Mesendoderm (in vitro differentiated cells): Measurements from ENCODE around the gene RSL24D1.

Experiments used
- DNase-seq: peaks from one replicate; pipeline ENCODE4 v3.0.0; 2013
- H2AK5ac ChIP-seq: 2 replicates; pipeline ENCODE4 v1.6.1; 2013; ENCODE audit warnings: low read length, inconsistent platforms
- H2BK120ac ChIP-seq: 2 replicates; pipeline ENCODE4 v1.6.1; 2013; ENCODE audit warnings: low read depth, mild to moderate bottlenecking, low read length, moderate library complexity, mixed read lengths
- H2BK15ac ChIP-seq: replicated peaks from 2 replicates; pipeline ENCODE4 v1.6.1; 2013; ENCODE audit warnings: low read depth, mild to moderate bottlenecking, moderate library complexity
- H2BK5ac ChIP-seq: 2 replicates; pipeline ENCODE4 v1.6.1; 2013; ENCODE audit warnings: low read length, inconsistent platforms
- H3K18ac ChIP-seq: 2 replicates; pipeline ENCODE4 v1.6.1; 2013; ENCODE audit warnings: mild to moderate bottlenecking, low read length, mixed read lengths
- H3K23ac ChIP-seq: one replicate; pipeline ENCODE4 v1.6.1; 2013; ENCODE audit warnings: low read length
- H3K27ac ChIP-seq: 2 replicates; pipeline ENCODE4 v1.5.1; 2013; ENCODE audit warnings: low read depth, mild to moderate bottlenecking, inconsistent platforms, low read length, moderate library complexity
- H3K27me3 ChIP-seq: 2 replicates; pipeline ENCODE4 v1.6.1; 2013; ENCODE audit warnings: low read length, control low read depth, mild to moderate bottlenecking, inconsistent platforms; ENCODE audit not compliant: insufficient read depth, poor library complexity
- H3K36me3 ChIP-seq: 2 replicates; pipeline ENCODE4 v1.6.1; 2013; ENCODE audit warnings: low read length, inconsistent platforms; ENCODE audit not compliant: control insufficient read depth, insufficient read depth
- H3K4ac ChIP-seq: one replicate; pipeline ENCODE4 v1.6.1; 2013; ENCODE audit warnings: low read depth, mild to moderate bottlenecking, low read length, moderate library complexity
- H3K4me1 ChIP-seq: 2 replicates; pipeline ENCODE4 v1.6.1; 2013; ENCODE audit warnings: low read depth, low read length, inconsistent platforms; ENCODE audit not compliant: control insufficient read depth
- H3K4me2 ChIP-seq: 2 replicates; pipeline ENCODE4 v1.6.1; 2013; ENCODE audit warnings: low read length
- H3K4me3 ChIP-seq: 2 replicates; pipeline ENCODE4 v1.5.1; 2013; ENCODE audit warnings: mild to moderate bottlenecking, low read length
- H3K56ac ChIP-seq: one replicate; pipeline ENCODE4 v1.6.1; 2013; ENCODE audit warnings: low read length
- H3K79me1 ChIP-seq: 2 replicates; pipeline ENCODE4 v1.6.1; 2013; ENCODE audit warnings: low read length, inconsistent platforms
- H3K79me2 ChIP-seq: 2 replicates; pipeline ENCODE4 v1.6.1; 2013; ENCODE audit warnings: mild to moderate bottlenecking, low read length; ENCODE audit not compliant: control insufficient read depth, insufficient read depth
- H3K9ac ChIP-seq: 2 replicates; pipeline ENCODE4 v1.6.1; 2013; ENCODE audit warnings: low read length, inconsistent platforms
- H4K5ac ChIP-seq: one replicate; pipeline ENCODE4 v1.6.1; 2013; ENCODE audit warnings: low read length
- H4K8ac ChIP-seq: one replicate; pipeline ENCODE4 v1.6.1; 2013; ENCODE audit warnings: low read depth, mild to moderate bottlenecking, control low read depth, low read length, moderate library complexity
- WGBS: extraction: QIAGEN DNeasy Blood & Tissue Kit; methylation state at CpG from one replicate; pipeline ENCODE4 v1.1.7; 2013; ENCODE audit warnings: low lambda C conversion rate, missing lambda C conversion rate; ENCODE audit not compliant: insufficient coverage; ENCODE audit errors: extremely low coverage; 5-methylcytosine and 5-hydroxymethylcytosine counted together

RSL24D1 gene

GRCh38 chr15:55183679-55184078, 13.1 kb downstream of the RSL24D1 start:
- Histone ChIP-seq H3K4me2 (no peak overlapping the region), H2BK120ac (no peak overlapping the region), H3K79me2 (peaks cover 9% of the 10 kb centered on the region), H3K9ac (no peak overlapping the region), H3K36me3 (no peaks in the 10 kb centered on the region), H3K56ac (no peak overlapping the region), H2AK5ac (no peak overlapping the region), H3K27ac (no peak overlapping the region), H2BK5ac (no peak overlapping the region), H3K18ac (no peak overlapping the region), H3K79me1 (peaks cover 4% of the 10 kb centered on the region), H2BK15ac (no peak overlapping the region), H3K4me1 (no peaks in the 10 kb centered on the region), H3K23ac (no peak overlapping the region), H3K4ac (no peak overlapping the region), H3K4me3 (no peak overlapping the region), H3K27me3 (no peaks in the 10 kb centered on the region), H4K8ac (no peak overlapping the region), H4K5ac (no peak overlapping the region)
- DNase-seq = no peak
- no CpG with 5 or more reads among the region's 2 CpGs for WGBS

- H3K4me2 ChIP-seq = no peak overlapping the region
- H2BK5ac ChIP-seq = no peak overlapping the region
- no peaks in the 10 kb centered on the region for H3K4me1 ChIP-seq
- H4K8ac ChIP-seq = no peak overlapping the region
- DNase-seq = no peak
- no peaks in the 10 kb centered on the region for H3K79me2 ChIP-seq
- H3K27me3 ChIP-seq = no peaks in the 10 kb centered on the region
- H3K79me1 ChIP-seq = no peaks in the 10 kb centered on the region
- H3K36me3 ChIP-seq = no peaks in the 10 kb centered on the region
- no peak overlapping the region for H3K4me3 ChIP-seq
- H3K23ac ChIP-seq = no peak overlapping the region
- no peak overlapping the region for H3K18ac ChIP-seq
- no peak overlapping the region for H3K56ac ChIP-seq
- H2BK120ac ChIP-seq = no peak overlapping the region
- H4K5ac ChIP-seq = no peak overlapping the region
- H3K4ac ChIP-seq = no peak overlapping the region
- H2AK5ac ChIP-seq = no peak overlapping the region
- no peak overlapping the region for H3K9ac ChIP-seq
- H3K27ac ChIP-seq = no peak overlapping the region
- H2BK15ac ChIP-seq = no peak overlapping the region
Measured at GRCh38 chr15:55179141-55179540, 17.6 kb downstream of the RSL24D1 start.

GRCh38 chr15:55170361-55170760, 26.4 kb downstream of the RSL24D1 start:
- no peaks in the 10 kb centered on the region for H3K79me2 ChIP-seq
- no peak overlapping the region for H3K4ac ChIP-seq
- H3K4me3 ChIP-seq = no peak overlapping the region
- no peak overlapping the region for H2AK5ac ChIP-seq
- WGBS = no CpG with 5 or more reads among the region's 4 CpGs
- H3K4me1 ChIP-seq = no peaks in the 10 kb centered on the region
- H2BK15ac ChIP-seq = no peak overlapping the region
- H3K4me2 ChIP-seq = no peak overlapping the region
- H3K18ac ChIP-seq = no peak overlapping the region
- no peak overlapping the region for H4K8ac ChIP-seq
- H3K27ac ChIP-seq = no peak overlapping the region
- no peaks in the 10 kb centered on the region for H3K79me1 ChIP-seq
- no peak overlapping the region for H2BK120ac ChIP-seq
- no peak overlapping the region for H2BK5ac ChIP-seq
- H4K5ac ChIP-seq = no peak overlapping the region
- no peak overlapping the region for H3K56ac ChIP-seq
- H3K23ac ChIP-seq = no peak overlapping the region
- no peaks in the 10 kb centered on the region for H3K27me3 ChIP-seq
- no peak for DNase-seq
- H3K9ac ChIP-seq = no peak overlapping the region
- peaks cover 2% of the 10 kb centered on the region for H3K36me3 ChIP-seq

- Histone ChIP-seq H3K4me3 (no peak overlapping the region), H3K23ac (no peak overlapping the region), H3K27me3 (no peaks in the 10 kb centered on the region), H3K4me1 (no peaks in the 10 kb centered on the region), H2AK5ac (no peak overlapping the region), H4K8ac (no peak overlapping the region), H4K5ac (no peak overlapping the region), H3K27ac (no peak overlapping the region), H3K79me1 (no peaks in the 10 kb centered on the region), H3K36me3 (peaks cover 2% of the 10 kb centered on the region), H2BK5ac (no peak overlapping the region), H3K9ac (no peak overlapping the region), H3K79me2 (no peaks in the 10 kb centered on the region), H2BK15ac (no peak overlapping the region), H3K4me2 (no peak overlapping the region), H3K4ac (no peak overlapping the region), H3K56ac (no peak overlapping the region), H3K18ac (no peak overlapping the region), H2BK120ac (no peak overlapping the region)
- peak; percentile 98 for DNase-seq
- no CpG with 5 or more reads among the region's 11 CpGs for WGBS
Measured at GRCh38 chr15:55168350-55168974, 28.3 kb downstream of the RSL24D1 start.

- H4K8ac ChIP-seq = no peak overlapping the region
- H3K4ac ChIP-seq = no peak overlapping the region
- H3K18ac ChIP-seq = no peak overlapping the region
- H3K4me2 ChIP-seq = no peak overlapping the region
- no peaks in the 10 kb centered on the region for H3K79me1 ChIP-seq
- no peak overlapping the region for H2AK5ac ChIP-seq
- H2BK120ac ChIP-seq = no peak overlapping the region
- no peaks in the 10 kb centered on the region for H3K4me1 ChIP-seq
- no peak overlapping the region for H3K56ac ChIP-seq
- H2BK15ac ChIP-seq = no peak overlapping the region
- no peaks in the 10 kb centered on the region for H3K27me3 ChIP-seq
- no CpG with 5 or more reads among the region's 4 CpGs for WGBS
- no peak for DNase-seq
- H4K5ac ChIP-seq = no peak overlapping the region
- H3K9ac ChIP-seq = no peak overlapping the region
- H3K27ac ChIP-seq = no peak overlapping the region
- H3K79me2 ChIP-seq = no peaks in the 10 kb centered on the region
- H3K23ac ChIP-seq = no peak overlapping the region
- H3K4me3 ChIP-seq = no peak overlapping the region
- no peak overlapping the region for H2BK5ac ChIP-seq
- peaks cover 2% of the 10 kb centered on the region for H3K36me3 ChIP-seq
Measured at GRCh38 chr15:55164284-55164683, 32.5 kb downstream of the RSL24D1 start.

GRCh38 chr15:55151631-55152030, 45.1 kb downstream of the RSL24D1 start:
- Histone ChIP-seq H3K18ac (no peak overlapping the region), H4K5ac (no peak overlapping the region), H2AK5ac (no peak overlapping the region), H3K4me1 (no peaks in the 10 kb centered on the region), H3K79me1 (no peaks in the 10 kb centered on the region), H3K4me3 (no peak overlapping the region), H3K23ac (no peak overlapping the region), H3K4ac (no peak overlapping the region), H3K36me3 (no peaks in the 10 kb centered on the region), H2BK15ac (no peak overlapping the region), H3K27me3 (no peaks in the 10 kb centered on the region), H3K27ac (no peak overlapping the region), H3K9ac (no peak overlapping the region), H3K79me2 (no peaks in the 10 kb centered on the region), H2BK5ac (no peak overlapping the region), H4K8ac (no peak overlapping the region), H2BK120ac (no peak overlapping the region), H3K56ac (no peak overlapping the region), H3K4me2 (no peak overlapping the region)
- no peak for DNase-seq
- WGBS = no CpG with 5 or more reads among the region's 3 CpGs
